ENCODE data around the gene TRIM44.

TRIM44 gene

DNA sequence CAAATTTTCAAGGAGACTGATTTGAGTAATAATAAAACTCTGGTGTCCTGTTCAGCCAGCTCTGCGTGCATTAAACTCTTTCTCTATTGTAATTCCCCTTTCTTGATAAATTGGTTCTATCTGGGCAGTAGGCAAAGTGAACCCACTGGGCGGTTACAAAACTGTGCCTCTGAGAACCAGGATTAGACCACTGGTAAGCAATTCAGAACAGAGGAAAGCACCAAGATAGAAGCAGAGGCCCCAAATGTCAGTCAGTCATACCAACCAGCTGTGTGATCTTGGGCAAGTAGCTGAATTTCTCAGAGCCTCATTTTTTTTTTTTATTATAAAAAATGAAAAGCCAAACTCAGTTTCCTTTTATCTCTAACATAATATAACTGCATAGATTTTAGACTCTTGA lies 54.9 kb downstream of the TRIM44 start:
- DNase-seq (ENCODE audit: low read depth): no peak

DNA sequence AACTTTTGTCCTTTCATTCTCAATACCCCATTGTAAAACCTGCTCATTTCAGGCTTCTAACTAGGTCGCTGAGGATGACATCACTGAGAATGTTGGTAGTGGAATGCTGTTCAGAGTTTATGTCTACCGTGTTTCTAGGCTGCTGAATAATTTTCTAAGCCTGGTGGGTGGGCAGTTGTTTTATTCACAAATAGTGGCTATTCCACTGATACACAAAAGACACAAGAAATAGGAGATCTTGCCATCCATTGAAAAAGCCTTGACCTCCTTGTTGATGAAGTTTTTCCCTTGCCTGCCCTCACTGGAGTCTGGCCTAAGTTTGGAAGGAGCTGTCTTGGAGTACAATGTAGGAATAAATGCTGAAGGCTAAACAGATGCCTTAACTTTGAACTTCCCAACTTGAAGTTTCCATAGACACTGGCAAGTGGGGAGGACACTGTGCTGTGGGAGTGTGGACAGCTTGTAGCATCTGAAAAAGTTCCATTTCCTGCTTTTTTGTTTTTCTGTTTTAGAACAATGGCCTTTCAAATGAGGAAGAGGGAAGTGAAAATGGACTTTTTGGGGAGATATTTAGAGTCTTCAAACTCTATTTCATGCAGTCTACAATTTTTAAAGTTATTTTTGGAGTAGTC lies 59.2 kb downstream of the TRIM44 start:
- no peak for DNase-seq (ENCODE audit: low read depth)

DNA sequence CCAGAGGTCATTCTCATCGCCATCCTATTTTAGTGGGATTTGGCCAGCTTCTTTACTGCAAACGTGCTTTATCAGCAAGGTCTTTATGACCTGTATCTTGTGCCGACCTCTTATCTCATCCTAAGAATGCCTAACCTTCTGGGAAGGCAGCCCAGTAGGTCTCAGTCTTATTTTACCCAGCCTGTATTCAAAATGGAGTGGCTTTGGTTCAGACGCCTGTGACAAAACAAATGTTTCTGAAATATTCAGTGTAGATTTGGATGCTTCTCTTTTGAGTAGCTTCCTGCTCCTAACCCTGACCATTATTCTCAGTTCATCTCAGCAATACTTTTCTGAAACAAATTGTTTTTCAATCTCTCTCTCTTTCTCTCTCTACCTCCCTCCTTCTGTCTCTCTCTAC lies 60.1 kb downstream of the TRIM44 start:
- no peak for DNase-seq (ENCODE audit: low read depth)

DNA sequence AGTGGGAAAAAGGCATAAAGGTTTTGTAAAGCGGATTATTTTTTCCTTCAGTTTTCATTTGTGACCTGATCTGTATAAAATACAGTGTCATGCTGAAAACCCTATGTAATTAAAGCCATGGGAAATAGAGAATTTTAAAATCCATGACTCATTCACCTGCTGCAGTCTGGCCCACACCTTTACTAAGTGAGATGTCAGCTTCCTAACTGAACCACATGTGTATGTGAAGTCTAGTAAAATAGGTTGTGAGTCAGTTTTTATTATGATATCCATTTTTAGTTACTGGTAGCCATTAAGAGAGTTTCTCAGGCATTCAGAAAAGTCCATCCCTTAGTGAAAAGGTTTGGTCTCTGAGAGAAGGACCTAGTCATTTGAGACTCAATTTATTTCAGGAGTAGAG lies 60.9 kb downstream of the TRIM44 start:
- no peak for DNase-seq (ENCODE audit: low read depth)

DNA sequence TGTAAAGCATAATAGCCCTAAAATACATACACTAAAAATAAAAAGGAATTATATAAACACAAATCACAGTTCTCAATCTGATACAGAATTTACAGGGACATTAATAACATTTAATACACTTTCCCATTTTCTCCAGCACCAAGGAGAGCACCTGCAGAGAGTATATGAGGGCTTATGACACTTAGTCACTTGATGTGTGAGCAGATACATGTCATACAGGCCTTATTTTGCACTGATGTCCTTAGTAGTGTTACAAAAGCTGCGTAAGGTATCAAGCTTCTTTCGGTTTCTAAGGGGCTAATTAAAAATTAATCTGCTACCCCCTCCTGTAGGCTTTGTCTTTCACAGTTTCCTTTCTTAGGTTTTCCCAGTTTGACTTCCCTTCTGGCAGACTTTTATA lies 61.3 kb downstream of the TRIM44 start:
- no peak for DNase-seq (ENCODE audit: low read depth)

DNA sequence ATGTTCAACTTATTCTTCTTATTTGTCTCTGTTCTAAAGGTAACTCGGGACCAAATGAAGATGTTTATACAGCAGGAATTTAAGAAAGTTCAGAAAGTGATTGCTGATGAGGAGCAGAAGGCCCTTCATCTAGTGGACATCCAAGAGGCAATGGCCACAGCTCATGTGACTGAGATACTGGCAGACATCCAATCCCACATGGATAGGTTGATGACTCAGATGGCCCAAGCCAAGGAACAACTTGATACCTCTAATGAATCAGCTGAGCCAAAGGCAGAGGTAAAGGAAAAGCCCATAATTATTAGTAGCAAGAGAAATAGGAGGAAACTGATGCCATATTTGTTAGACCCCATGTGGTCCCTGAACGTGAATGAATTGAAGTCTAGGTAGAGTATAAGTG lies 63.3 kb downstream of the TRIM44 start:
- DNase-seq (ENCODE audit: low read depth): no peak

DNA sequence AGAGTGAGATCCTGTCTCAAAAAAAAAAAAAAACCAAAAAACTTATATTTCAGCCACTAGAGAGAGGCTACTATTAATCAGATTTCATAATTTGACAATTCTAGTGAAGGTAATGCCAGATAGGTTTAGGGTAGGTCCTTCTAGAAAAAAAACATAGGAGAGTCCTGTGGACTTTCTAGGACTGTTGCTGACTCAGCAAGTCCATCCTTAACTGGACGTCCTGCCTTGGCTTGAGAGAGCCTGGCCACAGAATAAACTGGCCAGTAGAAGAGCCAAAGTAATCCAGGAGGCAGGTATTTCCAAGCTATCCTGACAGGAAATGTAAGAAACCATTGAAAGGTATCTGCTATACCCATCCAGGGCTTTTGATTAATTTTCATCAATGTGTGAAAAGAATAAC lies 64.6 kb downstream of the TRIM44 start:
- no peak for DNase-seq (ENCODE audit: low read depth)

DNA sequence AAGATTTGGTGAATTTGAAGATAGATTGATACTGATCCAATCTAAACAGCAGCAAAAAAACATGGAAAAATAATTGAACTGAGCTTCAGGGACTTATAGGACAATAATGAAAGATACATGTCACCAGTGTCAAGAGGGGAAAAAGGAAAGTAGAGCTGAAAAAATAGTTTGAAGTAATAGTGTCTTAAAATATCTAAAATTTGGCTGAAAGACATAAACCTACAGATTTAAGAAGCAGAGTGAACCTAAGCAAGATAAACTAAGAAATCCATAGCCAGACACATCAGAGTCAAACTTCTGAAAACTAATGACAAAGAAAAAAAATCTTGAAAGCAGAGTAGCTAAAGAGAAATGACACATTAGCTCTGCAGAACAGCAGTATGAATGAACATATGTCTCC lies 67.7 kb downstream of the TRIM44 start:
- DNase-seq (ENCODE audit: low read depth): no peak

DNA sequence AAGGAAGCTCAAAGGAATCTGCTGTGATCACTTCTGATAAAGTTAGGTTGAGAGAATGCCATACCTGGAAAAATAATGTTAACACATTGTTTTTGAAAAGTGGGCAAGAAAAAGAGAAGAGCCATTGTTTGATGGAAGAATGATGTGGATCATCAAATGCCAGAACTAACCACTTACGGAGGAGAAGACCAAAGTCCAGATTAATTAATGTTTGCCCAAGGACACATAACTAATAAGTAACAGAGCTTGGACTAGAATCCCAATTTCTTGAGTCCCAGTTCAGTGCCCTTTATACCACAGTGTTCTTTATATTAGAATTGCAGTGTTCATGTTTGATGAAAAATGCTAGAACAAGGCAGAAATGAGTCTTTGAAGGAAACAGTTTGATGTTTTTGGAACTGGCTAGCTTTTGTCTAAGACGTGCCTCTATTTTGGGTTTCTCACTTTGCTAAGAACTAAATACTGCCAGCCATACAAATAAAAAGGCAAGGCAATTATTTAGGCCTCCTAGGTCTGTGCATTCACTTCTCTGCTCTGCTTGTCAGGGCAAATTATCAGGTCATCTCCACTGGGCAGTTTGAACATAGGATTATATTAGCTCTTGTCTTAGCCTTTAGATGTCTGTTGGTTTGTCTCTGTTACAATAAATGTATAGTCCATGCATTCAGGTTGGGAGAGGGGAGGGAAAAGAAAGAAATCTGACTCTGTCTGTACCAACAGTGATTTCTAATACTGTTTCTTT lies 72.3 kb downstream of the TRIM44 start:
- DNase-seq (ENCODE audit: low read depth): no peak

DNA sequence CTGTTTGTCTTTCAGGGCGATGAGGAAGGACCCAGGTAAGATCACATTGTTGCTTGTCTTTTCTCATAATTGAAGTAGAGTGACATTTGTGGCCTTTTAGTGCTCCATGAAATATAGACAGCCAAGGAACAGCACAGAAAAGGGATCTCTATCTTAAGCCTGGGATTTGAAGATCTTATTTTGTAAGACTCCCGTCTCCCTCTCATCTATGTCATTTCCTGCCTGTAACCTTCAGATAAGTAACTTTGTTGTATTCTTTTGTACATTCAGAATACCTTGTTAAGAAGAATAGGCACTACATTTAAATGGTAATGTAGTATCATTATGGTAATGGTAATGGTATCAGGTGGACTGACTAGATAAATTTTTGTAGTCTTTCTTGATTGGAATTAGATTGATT lies 72.8 kb downstream of the TRIM44 start:
- DNase-seq (ENCODE audit: low read depth): no peak

DNA sequence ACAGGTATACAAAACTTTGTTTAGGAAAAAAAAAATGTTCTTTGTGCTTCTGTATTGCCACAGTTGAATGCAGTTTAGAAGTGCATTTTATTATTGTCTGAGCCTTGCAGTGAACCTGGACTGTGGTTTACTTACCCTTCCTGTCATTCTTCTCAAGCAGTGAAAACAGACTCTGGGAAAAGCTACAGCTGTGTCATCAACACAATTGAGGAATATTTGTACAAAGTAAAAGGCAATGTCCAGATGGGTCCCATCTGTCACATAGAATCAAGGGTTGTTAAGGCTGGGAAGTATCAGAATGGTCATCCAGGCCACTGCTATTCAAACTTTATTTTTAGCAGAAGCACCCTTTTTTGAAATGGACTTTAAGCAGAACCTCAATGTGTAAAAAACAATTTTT lies 73.3 kb downstream of the TRIM44 start:
- no peak for DNase-seq (ENCODE audit: low read depth)

DNA sequence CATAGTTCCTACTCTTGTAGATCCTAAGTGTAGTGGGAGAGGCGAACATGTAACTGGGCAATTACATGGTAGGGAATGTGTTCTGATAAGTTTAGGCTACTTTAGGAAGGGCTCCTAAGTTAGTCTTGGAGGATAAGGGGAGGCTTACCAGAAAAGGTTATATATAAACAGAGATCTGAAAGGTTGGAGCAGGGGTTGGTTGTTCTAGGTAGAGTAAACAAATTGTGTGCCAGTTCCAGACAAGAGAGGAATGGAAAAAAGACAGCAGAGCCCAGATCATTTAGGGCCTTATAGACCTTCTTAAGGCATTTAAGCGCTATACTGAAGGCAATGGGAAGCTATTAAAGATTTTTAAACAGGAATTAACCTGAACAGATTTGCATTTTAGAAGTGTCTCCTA lies 74.4 kb downstream of the TRIM44 start:
- no peak for DNase-seq (ENCODE audit: low read depth)

DNA sequence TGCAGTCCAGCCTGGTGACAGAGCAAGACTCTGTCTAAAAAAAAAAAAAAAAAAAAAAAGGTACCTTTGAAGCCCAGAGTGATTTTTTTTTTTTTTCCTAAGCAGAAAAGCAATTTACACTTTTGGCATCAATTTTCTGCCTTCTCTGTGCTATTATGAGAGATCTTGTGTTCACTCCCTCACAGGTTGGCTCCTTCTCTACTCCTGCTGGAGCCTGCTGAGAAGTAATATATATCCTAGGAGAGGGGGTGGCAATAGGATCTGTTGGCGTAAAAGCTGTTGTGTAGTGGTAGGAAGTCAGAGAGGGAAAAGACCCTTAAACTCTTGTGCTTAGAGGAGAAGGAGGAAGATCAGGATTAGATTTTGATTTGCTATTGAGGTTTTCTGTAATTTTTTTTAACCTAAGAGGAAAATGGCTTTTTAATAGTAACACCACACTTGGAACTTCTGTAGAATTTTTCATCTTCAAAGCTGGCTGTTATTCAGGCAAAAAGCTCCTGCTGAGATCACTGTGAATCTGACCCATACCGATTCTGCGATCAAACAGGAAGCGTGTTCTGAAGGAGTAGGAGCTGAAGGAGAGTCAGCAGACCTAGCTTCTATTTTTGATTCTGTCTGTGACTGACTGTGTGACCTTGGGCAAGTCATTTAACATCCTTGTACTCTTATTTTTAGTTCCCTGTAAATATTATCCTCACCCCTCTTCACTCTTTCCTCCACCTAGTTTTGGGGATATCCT lies 77.7 kb downstream of the TRIM44 start:
- no peak for DNase-seq (ENCODE audit: low read depth)

DNA sequence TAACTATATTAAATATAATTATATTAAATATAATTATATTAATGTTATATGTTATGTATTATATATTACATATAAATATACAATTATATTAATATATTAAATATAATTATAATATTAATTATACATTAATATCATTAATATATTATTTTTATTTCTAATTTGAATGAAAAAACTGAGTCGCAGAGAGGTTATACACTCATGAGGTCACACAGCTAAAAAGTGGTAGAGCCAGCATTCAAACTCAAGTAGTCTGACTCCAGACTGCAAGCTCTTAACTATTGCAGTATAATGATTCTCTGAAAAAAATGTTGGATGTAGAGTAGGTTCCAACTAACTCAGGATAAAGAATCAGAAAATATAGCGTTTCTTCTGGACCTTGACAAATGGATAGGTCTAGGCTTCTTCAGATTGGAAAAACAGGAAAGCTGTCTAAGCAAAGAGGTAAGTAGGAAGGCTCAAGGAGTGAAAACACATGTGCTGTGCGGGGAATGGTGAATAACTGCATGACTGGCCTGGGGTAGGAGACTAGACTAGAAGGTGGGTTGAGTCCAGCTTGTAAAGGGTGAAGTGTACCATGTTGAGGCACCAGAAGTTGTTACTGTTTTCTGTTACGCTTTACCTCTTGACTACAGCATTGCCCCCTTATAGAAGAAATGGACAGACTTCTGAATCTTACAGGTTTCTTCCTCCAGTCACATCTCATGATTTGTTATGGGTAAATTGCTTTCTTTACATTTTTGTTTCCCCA lies 80.3 kb downstream of the TRIM44 start:
- DNase-seq (ENCODE audit: low read depth): no peak

DNA sequence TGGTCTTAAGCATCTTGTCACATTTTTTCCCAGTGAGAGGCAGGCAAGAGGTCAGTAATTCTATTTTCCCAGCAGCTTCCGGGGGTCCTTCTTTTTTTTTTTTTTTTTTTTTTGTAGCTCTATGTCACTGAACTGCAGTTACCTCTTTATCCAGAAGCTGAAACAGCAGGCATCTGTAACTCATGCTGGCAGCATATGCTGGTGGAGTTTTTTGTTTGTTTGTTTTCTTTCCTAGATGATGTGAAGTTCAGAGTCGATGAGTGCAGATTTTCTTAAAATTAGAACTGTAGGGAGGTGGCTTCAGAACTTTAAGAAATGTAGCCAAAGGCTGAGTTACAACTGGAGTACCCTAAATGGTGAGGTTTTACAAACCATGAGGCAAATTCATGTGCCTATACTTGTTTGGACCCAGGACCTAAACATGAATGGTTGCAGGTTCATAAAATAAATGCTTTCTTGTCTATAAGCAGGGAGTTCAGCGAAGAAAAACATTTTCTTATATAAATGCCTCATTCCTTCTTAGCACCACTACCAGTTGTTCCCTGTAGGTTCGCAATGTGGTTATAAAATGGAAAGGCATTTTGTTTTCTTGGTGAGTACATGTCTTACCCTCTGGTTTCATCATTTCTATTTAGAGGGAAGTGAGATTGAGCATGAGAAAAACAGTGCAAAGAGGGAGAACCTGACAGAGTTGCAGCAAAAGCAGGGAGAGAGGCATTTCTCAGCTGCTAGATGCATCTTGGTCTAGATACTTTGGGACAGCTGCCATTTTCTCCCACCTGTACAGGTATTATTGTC lies 84.0 kb downstream of the TRIM44 start:
- no peak for DNase-seq (ENCODE audit: low read depth)

DNA sequence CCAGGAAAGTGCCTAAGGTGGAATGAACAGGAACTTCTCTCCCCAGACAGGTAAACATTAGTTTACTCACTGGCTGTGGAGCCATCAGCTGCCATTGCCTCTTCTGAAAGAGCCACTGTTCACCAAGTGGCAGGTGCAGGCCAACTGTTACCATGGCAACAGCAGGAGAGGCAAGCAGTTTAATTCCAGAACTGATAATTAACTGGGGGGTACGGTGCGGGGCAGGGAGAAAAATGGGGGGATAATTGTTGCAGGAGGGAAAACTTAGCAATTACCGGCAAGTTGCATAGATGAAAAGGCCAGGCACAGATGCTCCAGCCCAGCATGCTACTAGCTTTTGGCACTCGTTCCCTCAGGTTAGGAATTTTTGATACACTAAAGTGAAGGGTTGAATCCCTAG lies 85.1 kb downstream of the TRIM44 start:
- no peak for DNase-seq (ENCODE audit: low read depth)

DNA sequence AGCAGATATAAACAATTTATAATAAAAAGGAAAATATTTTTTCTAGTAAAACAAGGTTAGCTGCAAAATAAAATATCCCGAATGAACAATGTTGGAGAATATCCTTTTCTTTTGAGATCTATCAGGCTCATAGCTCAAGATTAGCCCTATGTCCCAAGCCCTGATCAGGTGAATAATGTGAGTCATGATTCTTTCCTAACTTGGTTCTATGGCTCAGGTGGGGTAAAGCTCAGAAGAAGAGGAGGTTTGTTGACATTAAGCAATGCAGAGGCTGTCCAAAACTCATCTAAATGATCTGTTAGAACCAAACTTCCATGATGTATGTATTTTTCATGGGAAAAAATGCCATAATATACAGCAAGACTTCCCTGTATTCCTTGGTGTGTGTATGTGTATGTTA lies 86.1 kb downstream of the TRIM44 start:
- no peak for DNase-seq (ENCODE audit: low read depth)

DNA sequence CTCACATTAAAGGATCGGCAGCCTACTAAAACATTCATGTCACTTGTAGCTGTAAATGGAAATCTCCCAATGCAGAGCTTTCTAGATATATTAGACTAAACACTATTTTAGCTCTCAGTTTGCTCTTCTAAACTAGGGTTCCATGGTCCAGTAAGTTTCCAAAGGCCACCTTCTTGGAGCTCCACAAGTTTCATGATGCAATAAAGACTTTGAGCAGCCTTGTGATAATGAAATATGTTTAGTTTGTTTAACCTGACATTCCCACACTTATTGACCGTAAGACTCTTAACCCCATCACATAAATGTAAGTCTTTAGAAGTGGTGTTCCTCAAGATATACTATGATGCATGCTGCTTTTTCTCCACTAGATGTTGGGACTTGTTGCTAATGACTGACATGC lies 87.7 kb downstream of the TRIM44 start:
- no peak for DNase-seq (ENCODE audit: low read depth)

DNA sequence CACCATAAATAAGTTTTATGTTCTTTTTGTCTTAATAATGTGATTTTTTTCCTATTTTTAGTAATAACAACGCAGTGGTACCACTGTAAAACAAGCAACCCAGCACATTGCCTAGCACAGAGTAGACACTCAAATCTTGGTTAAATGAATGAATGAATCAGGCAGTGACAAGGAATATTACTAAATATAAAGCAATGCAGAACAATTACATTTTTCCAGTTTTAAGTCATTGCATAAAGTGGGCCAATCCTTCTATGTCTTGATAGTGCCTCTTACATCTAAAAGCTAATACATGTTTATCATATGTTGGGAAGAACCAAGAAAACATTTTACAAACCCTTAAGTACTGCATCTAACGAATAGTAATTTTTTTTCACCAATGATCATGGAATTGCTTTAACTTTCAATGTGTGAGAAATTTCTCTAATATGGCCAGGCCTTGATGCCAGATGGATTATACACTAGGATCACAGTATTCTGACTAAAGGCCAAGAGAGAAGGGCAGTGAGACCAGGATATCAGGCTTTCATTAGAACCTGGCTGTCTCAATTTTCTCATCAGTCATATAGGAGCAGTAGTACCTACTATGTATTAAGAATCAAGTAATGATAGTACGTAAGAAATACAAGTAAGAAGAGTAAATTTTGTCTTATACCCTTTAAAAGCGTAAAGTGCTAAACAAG lies 88.5 kb downstream of the TRIM44 start:
- no peak for DNase-seq (ENCODE audit: low read depth)

DNA sequence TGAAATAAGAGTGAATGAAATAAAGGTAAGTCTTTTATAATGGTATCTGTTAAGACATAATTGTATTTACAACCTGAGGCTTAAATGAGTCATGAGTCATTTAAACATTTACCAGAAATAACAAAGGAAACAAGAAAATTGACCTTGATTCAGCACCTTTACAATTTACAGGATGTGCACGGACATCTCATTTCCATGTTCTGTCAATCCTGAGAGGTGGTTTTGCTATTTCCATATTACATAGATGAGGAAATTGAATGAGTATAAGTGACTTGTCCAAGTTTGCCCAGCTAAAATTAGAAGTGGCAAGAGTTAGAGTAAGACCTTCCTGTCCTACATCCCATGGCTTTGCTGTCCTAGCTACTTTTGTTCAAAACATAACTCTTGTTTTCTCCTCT lies 89.1 kb downstream of the TRIM44 start:
- no peak for DNase-seq (ENCODE audit: low read depth)

DNA sequence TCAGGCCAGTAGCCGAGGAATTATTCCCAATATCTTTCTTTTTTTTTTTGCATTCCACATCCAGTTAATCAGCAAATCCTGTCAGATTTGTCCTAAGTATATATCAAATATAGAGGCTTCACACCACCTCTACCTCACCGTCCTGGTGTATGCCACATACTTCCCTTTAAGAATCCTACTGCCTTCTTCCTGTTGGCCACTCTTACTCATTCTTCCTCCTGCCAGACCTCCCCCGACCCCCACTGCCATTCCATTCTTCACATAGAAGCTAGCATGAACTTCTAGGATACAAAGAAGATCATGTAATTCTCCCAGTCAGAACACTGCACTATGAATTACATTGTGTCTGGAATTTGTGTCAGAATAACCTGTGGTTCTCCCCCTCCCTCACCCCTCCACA lies 89.5 kb downstream of the TRIM44 start:
- no peak for DNase-seq (ENCODE audit: low read depth)
